ENCODE data around the gene HMGA1. TPM values are rescaled to one million over a fixed set of nuclear protein-coding genes. Genes with fewer than 3 reads are reported as not detected.
A peak's percentile ranks its signal among the peaks of the same experiment; 100 is the strongest.

The HMGA1 gene
- total and polyA plus RNA-seq, 9 donors, result 27.8 to 99.6 (median 81.6) TPM

GRCh38 chr6:34223381-34223955 is 13.2 kb upstream of the HMGA1 start:
- 18% methylated on average over 13 of the region's 16 CpGs for WGBS (ENCODE audit: insufficient coverage)
- Histone ChIP-seq H3K4me1 (ENCODE audit: control insufficient read depth, insufficient read depth, low read length) (peaks cover 13% of the 10 kb centered on the region), H3K36me3 (ENCODE audit: control insufficient read depth, insufficient read depth, low read length) (no peaks in the 10 kb centered on the region), H3K27me3 (ENCODE audit: control insufficient read depth, insufficient read depth, low read length) (no peaks in the 10 kb centered on the region), H3K4me3 (ENCODE audit: low read length) (peak overlapping the region; percentile 42), H3K27ac (ENCODE audit: low read length) (peak overlapping the region; percentile 49), H3K9me3 (replicated peaks; ENCODE audit: control insufficient read depth, low read depth, low read length) (no peaks in the 10 kb centered on the region)
- DNase-seq, result no peak

GRCh38 chr6:34223956-34224940 is 12.4 kb upstream of the HMGA1 start:
- Histone ChIP-seq H3K9me3 (replicated peaks; ENCODE audit: control insufficient read depth, low read depth, low read length) (no peaks in the 10 kb centered on the region), H3K36me3 (ENCODE audit: control insufficient read depth, insufficient read depth, low read length) (no peaks in the 10 kb centered on the region), H3K27ac (ENCODE audit: low read length) (peak overlapping the region; percentile 86), H3K27me3 (ENCODE audit: control insufficient read depth, insufficient read depth, low read length) (no peaks in the 10 kb centered on the region), H3K4me1 (ENCODE audit: control insufficient read depth, insufficient read depth, low read length) (peaks cover 13% of the 10 kb centered on the region), H3K4me3 (ENCODE audit: low read length) (peak overlapping the region; percentile 51)
- 2% methylated on average over 42 of the region's 55 CpGs for whole genome bisulfite sequencing (ENCODE audit: insufficient coverage)
- peak; percentile 94 for DNase-seq

GRCh38 chr6:34225551-34225950 is 11.1 kb upstream of the HMGA1 start:
- no peak for DNase-seq
- Histone ChIP-seq H3K27me3 (ENCODE audit: control insufficient read depth, insufficient read depth, low read length) (no peaks in the 10 kb centered on the region), H3K36me3 (ENCODE audit: control insufficient read depth, insufficient read depth, low read length) (no peaks in the 10 kb centered on the region), H3K4me3 (ENCODE audit: low read length) (no peak overlapping the region), H3K27ac (ENCODE audit: low read length) (no peak overlapping the region), H3K4me1 (ENCODE audit: control insufficient read depth, insufficient read depth, low read length) (peaks cover 13% of the 10 kb centered on the region), H3K9me3 (replicated peaks; ENCODE audit: control insufficient read depth, low read depth, low read length) (no peaks in the 10 kb centered on the region)
- 96% methylated on average over 3 of the region's 5 CpGs for WGBS (ENCODE audit: insufficient coverage)

GRCh38 chr6:34226066-34226465 is 10.6 kb upstream of the HMGA1 start:
- no peak for DNase-seq
- H3K9me3 ChIP-seq (replicated peaks; ENCODE audit: control insufficient read depth, low read depth, low read length), result no peaks in the 10 kb centered on the region
- 67% methylated on average over 3 of the region's 7 CpGs for WGBS (ENCODE audit: insufficient coverage)

GRCh38 chr6:34226731-34227586 is 9.7 kb upstream of the HMGA1 start:
- H3K27ac ChIP-seq (ENCODE audit: low read length), result no peak overlapping the region
- DNase-seq, result no peak

More at GRCh38 chr6:34226066-34226465, 10.6 kb upstream of the HMGA1 start:
- Histone ChIP-seq H3K4me3 (ENCODE audit: low read length) (no peak overlapping the region), H3K4me1 (ENCODE audit: control insufficient read depth, insufficient read depth, low read length) (peaks cover 13% of the 10 kb centered on the region), H3K27me3 (ENCODE audit: control insufficient read depth, insufficient read depth, low read length) (no peaks in the 10 kb centered on the region), H3K36me3 (ENCODE audit: control insufficient read depth, insufficient read depth, low read length) (no peaks in the 10 kb centered on the region), H3K27ac (ENCODE audit: low read length) (no peak overlapping the region)

GRCh38 chr6:34227761-34228421 is 8.8 kb upstream of the HMGA1 start:
- no peak overlapping the region for H3K4me3 ChIP-seq (ENCODE audit: low read length)
- DNase-seq, result no peak
- H3K27ac ChIP-seq (ENCODE audit: low read length), result no peak overlapping the region
- peaks cover 13% of the 10 kb centered on the region for H3K4me1 ChIP-seq (ENCODE audit: control insufficient read depth, insufficient read depth, low read length)
- no peaks in the 10 kb centered on the region for H3K36me3 ChIP-seq (ENCODE audit: control insufficient read depth, insufficient read depth, low read length)
- 81% methylated on average over 9 of the region's 16 CpGs for WGBS (ENCODE audit: insufficient coverage)
- no peaks in the 10 kb centered on the region for H3K9me3 ChIP-seq (replicated peaks; ENCODE audit: control insufficient read depth, low read depth, low read length)
- H3K27me3 ChIP-seq (ENCODE audit: control insufficient read depth, insufficient read depth, low read length), result no peaks in the 10 kb centered on the region

More at GRCh38 chr6:34226731-34227586, 9.7 kb upstream of the HMGA1 start:
- Histone ChIP-seq H3K36me3 (ENCODE audit: control insufficient read depth, insufficient read depth, low read length) (no peaks in the 10 kb centered on the region), H3K4me1 (ENCODE audit: control insufficient read depth, insufficient read depth, low read length) (peaks cover 13% of the 10 kb centered on the region), H3K9me3 (replicated peaks; ENCODE audit: control insufficient read depth, low read depth, low read length) (no peaks in the 10 kb centered on the region), H3K27me3 (ENCODE audit: control insufficient read depth, insufficient read depth, low read length) (no peaks in the 10 kb centered on the region), H3K4me3 (ENCODE audit: low read length) (no peak overlapping the region)
- 83% methylated on average over 4 of the region's 15 CpGs for WGBS (ENCODE audit: insufficient coverage)

- Histone ChIP-seq H3K4me3 (ENCODE audit: low read length) (no peak overlapping the region), H3K36me3 (ENCODE audit: control insufficient read depth, insufficient read depth, low read length) (no peaks in the 10 kb centered on the region), H3K9me3 (replicated peaks; ENCODE audit: control insufficient read depth, low read depth, low read length) (no peaks in the 10 kb centered on the region), H3K4me1 (ENCODE audit: control insufficient read depth, insufficient read depth, low read length) (no peaks in the 10 kb centered on the region), H3K27ac (ENCODE audit: low read length) (no peak overlapping the region), H3K27me3 (ENCODE audit: control insufficient read depth, insufficient read depth, low read length) (no peaks in the 10 kb centered on the region)
- WGBS (ENCODE audit: insufficient coverage), result 92% methylated on average over 2 of the region's 8 CpGs
- no peak for DNase-seq
Observed at GRCh38 chr6:34229877-34230276, 6.8 kb upstream of the HMGA1 start.

- Histone ChIP-seq H3K27ac (ENCODE audit: low read length) (no peak overlapping the region), H3K4me3 (ENCODE audit: low read length) (no peak overlapping the region), H3K36me3 (ENCODE audit: control insufficient read depth, insufficient read depth, low read length) (no peaks in the 10 kb centered on the region), H3K4me1 (ENCODE audit: control insufficient read depth, insufficient read depth, low read length) (peaks cover 1% of the 10 kb centered on the region), H3K27me3 (ENCODE audit: control insufficient read depth, insufficient read depth, low read length) (no peaks in the 10 kb centered on the region), H3K9me3 (replicated peaks; ENCODE audit: control insufficient read depth, low read depth, low read length) (no peaks in the 10 kb centered on the region)
- 87% methylated on average over 3 of the region's 5 CpGs for WGBS (ENCODE audit: insufficient coverage)
- DNase-seq, result no peak
Observed at GRCh38 chr6:34230653-34231371, 5.9 kb upstream of the HMGA1 start.

Data from muscle of leg (tissue), 11 donors.